Retina (tissue), 1 donor: Measurements from ENCODE around the gene ZNF473.
A peak's percentile ranks its signal among the peaks of the same experiment; 100 is the strongest.

Experiments
- DNase-seq: peaks from one replicate; pipeline ENCODE4 v3.0.0-alpha.2; 2016

The ZNF473 gene

DNA sequence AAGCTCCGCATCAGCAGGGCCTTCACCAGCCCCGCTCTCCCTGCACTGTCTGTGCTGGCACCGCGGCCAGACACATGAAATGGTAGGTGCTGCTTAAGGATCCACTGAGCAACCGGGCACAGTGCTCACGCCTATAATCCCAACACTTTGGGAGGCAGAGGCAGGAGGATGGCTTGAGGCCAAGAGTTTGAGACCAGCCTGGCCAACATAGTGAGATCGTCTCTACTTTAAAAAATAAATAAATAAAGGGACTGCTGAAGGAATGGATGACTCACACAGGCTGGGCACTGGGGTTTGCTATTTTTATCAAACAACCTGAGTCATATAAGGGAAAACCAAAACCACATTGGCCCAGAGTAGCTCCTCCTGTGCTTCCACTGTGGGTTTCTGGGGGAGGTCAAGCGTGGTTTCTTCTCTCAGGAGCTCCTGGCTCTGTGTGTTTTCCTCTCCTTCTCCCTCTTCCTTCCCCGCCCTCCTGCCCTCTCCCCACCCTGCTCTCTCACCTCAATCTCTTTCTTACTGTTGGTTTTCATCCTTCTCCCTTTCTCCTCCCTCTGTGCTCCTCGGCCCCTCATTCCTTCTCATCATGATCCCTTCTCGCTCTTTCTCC, 21.9 kb upstream of the ZNF473 start:
- no peak for DNase-seq

GRCh38 chr19:50005428-50005827, 20.4 kb upstream of the ZNF473 start:
- DNase-seq = no peak

- DNase-seq = no peak
Measured at GRCh38 chr19:50007170-50007569, 18.6 kb upstream of the ZNF473 start.

- DNase-seq = no peak
Measured at GRCh38 chr19:50007947-50008346, 17.9 kb upstream of the ZNF473 start.

- no peak for DNase-seq
Measured at GRCh38 chr19:50008532-50008931, 17.3 kb upstream of the ZNF473 start.

DNA sequence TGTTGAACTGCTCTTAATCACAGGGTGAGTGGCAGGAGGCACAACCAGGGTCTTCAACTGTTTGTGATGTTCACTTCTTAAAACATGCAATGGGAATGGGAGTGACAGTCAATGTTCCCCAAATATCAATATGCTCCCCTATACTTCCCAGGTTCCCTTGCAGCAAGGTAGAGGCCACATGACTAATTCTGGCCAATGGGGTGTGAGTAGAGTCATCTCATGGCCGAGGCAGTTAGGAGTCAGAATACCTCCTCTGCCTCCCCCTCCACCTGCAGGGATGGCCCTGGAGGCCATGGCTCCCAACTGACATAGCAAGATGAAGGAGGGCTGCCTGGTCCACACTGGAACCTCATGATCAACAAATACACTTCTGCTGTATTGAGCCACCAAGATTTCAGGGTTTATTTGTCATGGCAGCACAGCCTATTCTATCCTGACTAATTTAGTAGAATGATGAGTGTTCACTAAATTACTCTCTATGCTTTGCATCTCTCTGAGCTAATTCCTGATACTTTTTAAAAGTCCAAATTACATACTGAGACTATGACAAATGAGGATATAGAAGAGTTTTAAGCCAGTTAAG, 9.5 kb upstream of the ZNF473 start:
- DNase-seq = no peak

DNA sequence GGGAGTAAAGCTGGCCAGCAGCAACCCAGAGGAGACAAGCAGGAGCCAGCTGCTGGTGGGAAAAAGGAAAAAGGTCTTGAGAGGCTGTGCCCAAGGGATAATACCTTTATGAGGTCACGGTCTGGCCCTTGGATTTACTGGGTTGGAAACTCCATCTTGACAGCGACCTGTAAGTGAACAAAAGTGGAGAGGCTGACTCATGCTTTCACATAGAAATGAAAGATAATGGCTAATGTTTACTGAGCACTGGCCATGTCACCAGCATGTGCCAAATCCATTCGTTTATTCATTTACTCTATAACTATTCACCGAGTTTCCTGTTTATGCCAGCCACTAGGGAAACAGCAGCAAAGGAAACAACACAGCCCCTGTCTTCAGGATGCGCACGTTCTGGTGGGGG, 5.3 kb upstream of the ZNF473 start:
- DNase-seq = no peak

GRCh38 chr19:50022823-50023222, 3.0 kb upstream of the ZNF473 start:
- DNase-seq = no peak

- no peak for DNase-seq
Measured at GRCh38 chr19:50024719-50025021, 1.1 kb upstream of the ZNF473 start.

DNA sequence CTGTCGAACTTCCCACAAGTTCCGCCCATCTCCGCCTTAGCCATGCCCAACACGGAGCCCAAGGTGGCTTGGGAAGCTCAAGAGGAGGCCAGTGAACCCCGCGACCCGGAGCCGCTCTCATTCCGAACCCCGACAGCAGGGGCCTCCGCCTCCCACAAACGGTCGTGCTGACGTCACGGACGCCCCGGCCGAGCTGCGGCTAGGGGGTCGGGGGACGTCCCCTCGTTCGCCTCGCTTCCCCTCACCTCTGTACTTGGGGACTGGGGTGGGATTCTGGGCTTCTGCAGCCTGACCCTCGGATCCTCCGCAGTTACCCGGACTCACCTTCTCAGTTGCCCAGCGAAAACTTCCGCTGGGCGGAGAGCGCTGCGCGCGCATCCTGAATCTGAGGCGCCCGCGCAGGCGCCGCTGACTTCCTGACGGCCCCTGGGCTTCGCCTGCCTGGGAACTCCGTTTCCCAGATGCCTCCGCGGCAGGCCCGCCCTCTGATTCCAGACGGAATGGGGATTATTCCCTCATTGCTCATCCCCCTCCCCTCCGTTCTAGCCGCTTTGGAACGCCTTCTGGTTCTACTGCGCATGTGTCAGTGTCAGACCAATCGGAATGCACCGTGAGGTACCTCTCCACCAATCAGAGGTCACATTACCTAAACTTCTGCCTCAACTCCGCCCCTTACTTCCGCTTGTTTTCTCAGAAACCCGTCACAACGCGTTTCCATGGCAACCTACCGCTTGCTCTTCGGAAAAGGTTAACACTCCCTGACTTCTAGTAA, 597 bp upstream of the ZNF473 start, which contains the start of gene VRK3:
VRK3 (minus strand) TSS at position 351 of the 772 bp plus-strand sequence. CDS start 9,210 bp downstream, outside the sequence.
- peak; percentile 100 for DNase-seq

- DNase-seq = no peak
Measured at GRCh38 chr19:50026550-50026906, 723 bp downstream of the ZNF473 start.

- DNase-seq = no peak
Measured at GRCh38 chr19:50030225-50030624, 4.4 kb downstream of the ZNF473 start.

DNA sequence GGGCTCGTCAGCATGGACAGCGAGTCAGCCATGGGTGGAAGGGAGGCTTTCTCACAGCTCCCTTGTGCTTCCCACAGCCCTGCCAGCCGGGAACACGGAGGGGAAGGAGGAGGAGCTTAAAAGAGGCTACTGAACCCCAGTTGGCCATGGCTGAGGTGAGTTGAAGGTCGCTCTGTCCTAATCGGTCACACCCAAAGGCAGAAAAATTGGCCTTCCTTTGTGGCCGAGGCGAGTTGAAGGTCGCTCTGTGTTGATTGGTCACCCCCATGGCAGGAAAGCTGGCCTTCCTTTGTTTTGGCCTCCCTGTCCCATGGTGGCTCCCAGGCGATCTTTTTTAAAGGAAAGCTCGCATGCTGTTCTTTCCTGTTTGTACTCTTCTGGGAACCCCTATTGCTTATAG, 5.1 kb downstream of the ZNF473 start:
- no peak for DNase-seq

GRCh38 chr19:50036908-50037307, 11.1 kb downstream of the ZNF473 start:
- no peak for DNase-seq

DNA sequence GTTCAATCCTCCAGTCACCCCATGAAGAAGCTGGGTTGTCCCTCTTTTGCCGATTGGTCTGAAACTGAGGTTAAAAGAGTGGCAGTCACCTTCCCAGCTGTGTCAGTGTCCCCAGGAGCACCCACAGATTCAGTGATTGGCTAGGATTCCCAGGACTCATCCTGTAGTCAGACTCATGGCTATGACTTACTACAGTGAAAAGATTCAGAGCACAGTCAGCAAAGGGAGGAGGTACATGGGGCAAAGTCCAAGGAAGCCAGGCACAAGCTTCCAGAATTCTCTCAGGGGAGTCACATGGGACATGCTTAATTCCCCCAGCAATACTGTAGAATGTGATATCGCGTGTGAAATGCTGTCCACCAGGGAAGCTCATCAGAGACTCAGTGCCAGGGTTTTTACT, 14.2 kb downstream of the ZNF473 start:
- no peak for DNase-seq

DNA sequence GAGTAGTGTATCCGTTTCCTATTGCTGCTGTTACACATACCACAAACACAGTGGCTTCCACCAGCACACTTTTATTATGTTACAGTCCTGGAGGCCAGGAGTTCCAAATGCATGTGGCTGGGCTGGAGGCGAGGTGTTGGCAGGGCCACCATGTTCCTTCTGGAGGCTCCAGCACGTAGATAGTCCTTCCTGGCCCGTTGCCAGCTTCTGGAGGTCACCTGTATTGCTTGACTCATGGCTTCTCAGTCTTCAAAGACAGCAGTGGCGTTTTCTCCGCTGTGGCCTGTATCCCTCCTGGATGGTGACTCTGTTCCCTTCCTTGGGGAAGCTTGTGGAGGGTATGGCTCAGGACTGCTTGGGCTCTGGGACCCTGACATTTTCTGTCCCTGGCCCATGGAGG, 15.2 kb downstream of the ZNF473 start:
- no peak for DNase-seq

DNA sequence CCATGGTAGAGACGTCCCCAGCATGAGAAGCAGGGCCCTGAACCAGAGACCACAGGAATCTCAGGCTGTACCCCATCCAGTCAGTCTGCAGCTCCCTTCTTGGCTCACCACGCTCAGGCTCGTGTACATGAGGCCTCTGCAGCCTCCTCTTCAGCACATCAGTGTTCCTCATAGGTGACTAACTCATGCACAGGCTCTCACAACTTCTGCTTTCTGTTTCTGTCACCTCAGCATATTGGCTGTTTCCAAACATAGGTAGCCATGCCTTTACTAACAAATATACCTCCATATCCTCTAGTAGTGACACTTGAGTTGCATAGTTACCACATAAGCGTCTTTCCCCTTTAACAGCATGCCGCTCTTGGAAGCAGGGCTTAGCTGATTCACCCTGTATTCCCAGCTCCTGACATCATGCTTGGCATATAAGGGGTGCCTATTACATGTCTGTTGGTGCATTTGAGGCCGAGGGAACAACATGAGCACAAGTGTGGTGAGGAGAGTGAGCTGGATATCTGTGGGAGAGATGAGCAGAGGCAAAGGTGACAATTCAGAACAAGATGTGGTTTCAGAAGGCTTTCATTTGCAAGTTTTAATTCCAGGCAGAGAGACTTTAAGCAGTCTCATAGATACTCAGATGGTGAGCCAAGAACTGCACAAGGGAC, 16.7 kb downstream of the ZNF473 start:
- DNase-seq = no peak

DNA sequence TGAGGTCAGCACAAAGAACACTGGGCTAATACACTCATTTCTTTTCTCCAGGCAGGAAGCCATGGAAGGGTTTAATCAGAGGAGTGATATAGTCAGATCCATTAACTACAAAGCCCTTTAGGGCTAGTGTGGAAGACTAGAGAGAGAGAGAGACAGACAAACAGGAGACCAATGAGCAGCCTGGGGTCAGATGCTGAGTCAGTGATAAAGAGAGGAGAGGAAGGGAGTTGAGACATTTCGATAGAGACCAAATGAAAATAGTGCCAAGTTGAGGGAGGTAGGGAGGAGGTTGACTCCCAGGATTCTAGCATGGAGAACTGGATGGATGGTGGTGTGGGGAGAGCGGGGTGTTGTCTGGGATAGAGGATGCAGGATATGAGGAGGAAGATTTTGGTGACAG, 18.2 kb downstream of the ZNF473 start:
- DNase-seq = no peak

DNA sequence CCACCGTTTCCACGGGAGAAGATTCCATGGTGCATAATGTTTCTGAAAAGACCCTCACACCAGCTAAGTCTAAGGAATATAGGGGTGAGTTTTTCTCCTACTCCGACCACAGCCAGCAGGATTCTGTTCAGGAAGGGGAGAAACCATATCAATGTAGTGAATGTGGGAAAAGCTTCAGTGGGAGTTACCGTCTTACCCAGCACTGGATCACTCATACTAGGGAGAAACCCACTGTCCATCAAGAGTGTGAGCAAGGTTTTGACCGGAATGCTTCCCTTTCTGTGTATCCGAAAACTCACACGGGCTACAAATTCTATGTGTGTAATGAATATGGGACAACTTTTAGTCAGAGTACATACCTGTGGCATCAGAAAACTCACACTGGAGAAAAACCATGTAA, 19.1 kb downstream of the ZNF473 start:
- no peak for DNase-seq

DNA sequence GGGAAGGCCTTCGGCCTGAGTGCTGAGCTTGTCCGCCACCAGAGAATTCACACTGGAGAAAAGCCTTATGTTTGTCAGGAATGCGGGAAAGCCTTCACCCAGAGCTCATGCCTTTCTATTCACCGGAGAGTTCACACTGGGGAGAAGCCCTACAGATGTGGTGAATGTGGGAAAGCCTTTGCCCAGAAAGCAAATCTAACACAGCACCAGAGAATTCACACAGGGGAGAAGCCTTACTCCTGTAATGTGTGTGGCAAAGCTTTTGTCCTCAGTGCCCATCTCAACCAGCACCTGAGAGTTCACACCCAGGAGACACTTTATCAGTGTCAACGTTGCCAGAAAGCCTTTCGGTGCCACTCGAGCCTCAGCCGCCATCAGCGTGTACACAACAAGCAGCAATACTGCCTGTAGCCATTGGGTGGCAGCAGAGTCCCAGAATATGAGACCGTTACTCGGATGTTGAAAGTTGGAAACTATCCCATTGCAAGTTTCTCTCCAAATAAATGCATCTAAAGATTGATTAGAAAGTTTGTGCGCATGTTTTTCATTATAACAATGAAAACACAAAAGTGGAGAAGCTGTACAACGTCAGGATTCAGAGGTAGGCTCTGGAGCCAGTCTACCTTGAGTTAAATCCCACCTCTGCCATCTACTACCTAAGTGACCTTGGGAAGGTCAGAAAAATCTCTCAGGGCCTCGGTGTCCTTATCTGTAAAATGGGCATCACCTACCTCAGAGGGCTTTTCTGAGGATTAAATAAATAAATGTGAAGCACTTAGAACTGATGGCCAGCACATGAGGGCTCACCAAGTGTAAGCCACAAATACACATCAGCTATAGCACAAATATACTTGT, 21.1 kb downstream of the ZNF473 start:
- peak; percentile 61 for DNase-seq

DNA sequence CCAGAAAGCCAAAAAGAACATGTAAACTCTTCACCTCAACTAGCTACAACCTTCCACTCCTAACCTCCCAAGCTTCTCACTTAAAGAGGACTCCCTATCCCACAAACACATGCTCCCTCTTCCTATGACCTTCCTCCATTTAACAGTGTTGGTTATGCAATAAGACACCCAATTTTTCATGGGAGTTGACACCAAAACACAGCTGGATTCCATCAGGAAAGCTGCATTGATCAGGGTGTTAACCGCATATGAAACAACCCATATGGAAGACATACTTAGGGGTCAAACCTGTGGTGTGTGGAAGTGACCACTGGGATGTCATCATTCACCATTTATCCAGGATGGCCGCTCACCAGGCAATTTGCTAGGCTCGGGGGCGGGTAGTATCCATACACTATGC, 21.9 kb downstream of the ZNF473 start:
- no peak for DNase-seq

GRCh38 chr19:50050406-50051227, 24.8 kb downstream of the ZNF473 start:
- DNase-seq = peak; percentile 97
